Measurements from ENCODE around the gene RFC4.

The RFC4 gene

DNA sequence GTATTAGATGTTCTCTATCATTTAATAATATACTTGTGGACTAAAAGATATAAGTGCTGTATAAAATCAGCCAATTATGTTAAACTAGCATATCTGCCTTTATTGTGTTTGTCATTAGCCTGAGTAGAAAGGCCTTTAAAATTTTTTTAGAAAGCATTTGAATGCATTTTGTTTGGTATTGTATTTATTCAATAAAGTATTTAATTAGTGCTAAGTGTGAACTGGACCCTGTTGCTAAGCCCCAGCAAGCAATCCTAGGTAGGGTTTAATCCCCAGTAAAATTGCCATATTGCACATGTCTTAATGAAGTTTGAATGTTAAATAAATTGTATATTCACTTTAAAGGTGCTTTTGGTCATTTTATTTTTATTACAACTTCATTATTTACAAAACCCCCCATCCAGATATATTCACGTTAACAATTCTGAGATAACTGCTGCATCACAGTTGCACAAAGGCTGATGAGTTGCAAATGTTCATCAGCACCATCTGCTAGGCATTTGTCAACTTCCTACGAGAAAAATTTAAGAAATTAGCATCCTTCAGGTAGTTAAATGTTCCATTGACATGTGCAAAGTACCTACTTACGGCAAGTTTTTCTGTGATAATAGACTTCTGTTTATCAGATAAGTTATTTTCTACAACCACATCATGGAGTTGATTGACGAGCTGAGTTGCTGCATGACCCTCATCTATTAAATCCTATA lies 16.6 kb downstream of the RFC4 start:
- DNase-seq (ENCODE audit: low read depth, low spot score), result peak; percentile 35
- H3K4me3 ChIP-seq (ENCODE audit: low read length), result no peak overlapping the region

DNA sequence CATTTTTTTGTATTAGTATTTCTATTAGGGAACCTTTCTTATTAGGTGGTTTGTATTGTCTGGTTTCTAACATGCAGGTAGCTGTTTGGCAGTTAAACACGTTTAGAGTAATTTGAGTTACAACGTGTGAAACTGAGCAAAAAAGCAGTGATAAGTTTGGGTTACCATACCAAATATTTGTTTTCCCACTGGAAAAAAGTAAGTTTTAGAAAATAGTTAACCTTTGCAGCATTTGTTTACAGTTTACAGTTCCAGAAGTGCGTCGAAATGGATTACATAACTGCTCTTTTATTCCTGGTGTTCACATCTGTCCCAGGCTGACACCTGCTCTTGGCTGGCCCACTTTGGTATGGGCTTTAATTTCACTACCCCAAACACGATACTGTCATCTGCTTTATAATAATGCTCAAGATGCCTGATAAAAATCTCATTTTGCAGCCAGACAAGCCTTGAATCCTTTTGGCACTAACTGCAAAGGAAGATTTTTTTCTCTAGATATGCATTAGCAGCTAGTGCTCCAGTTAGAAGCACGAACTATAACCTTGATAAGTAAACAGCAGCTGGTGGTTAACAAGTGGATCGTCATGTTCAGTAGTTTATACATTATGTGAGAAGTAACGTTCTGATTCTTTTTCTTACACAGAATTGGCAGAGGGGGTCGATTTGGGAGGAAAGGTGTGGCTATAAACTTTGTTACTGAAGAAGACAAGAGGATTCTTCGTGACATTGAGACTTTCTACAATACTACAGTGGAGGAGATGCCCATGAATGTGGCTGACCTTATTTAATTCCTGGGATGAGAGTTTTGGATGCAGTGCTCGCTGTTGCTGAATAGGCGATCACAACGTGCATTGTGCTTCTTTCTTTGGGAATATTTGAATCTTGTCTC lies 17.6 kb downstream of the RFC4 start:
- DNase-seq (ENCODE audit: low read depth, low spot score), result no peak
- no peak overlapping the region for H3K4me3 ChIP-seq (ENCODE audit: low read length)

DNA sequence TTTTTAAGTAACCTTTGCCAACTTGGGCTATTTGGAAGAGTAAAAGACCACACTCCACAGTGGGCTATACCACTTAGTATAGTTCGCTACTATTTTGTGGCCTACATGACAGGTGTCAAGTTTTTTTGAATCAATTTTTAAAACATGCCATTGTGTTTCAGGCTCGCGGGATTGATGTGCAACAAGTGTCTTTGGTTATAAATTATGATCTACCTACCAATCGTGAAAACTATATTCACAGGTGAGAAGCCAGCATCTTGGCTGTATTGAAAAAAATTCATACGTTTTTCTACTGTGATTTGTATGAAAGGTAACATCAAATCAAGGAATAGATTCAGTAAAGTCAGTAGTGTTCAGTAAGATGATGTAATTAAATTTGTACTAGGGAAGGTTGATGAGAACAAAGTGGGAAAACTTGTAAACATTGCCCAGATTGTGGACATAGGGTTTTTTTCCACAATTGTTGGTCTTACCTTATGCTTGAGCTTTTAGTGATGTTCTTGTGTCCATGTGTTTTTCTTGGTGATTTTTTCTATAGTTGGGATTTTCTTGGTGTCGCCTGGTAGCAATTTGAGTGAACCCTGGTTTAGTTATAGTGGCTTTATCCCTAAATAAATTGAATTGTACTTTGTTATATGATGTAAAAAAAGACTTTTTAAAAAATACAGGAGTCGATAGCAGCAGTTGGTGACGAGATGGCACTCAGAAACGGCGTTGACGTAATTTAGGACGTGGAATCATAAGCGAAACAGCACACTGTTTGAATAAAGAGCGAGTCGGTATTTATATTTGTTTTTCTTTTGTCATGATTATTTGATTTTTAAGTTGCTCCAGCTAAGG lies 18.4 kb downstream of the RFC4 start:
- no peak for DNase-seq (ENCODE audit: low read depth, low spot score)
- no peak overlapping the region for H3K4me3 ChIP-seq (ENCODE audit: low read length)

DNA sequence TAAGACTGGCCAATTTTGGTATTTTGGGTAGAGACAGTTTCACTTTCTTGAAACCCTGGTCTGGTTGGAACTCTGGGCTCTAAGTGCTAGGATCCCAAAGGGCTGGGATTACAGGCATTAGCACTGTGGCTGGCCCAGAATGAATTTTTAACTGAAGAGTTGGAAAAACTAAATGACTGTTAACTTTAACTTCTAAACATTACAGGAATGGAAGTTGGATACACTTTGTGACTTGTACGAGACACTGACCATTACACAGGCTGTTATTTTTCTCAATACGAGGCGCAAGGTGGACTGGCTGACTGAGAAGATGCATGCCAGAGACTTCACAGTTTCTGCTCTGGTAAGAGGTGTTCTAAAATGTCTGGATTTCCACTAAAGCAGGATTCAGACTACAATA lies 19.4 kb downstream of the RFC4 start:
- DNase-seq (ENCODE audit: low read depth, low spot score), result no peak
- H3K4me3 ChIP-seq (ENCODE audit: low read length), result no peak overlapping the region

DNA sequence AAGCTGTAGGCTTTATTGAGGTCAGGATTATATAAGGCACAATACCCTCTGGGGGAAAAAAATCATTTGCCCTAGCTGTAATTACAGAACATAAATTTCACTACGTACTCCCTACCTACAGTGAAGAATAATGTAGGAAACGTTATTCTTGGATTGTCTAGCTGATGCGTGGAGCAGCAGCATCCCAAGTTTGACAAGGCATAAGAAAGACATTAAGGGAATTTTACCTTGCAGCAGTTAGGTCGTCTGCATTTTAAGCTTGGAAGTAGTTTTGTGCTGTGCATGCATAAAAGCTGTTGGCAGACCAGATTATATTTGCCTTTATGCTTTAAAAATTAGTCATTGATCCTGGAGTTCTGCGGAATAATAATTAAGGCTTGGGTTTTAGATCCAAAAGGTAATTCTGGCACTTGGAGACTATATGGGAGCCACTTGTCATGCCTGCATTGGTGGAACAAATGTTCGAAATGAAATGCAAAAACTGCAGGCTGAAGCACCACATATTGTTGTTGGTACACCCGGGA lies 20.7 kb downstream of the RFC4 start:
- DNase-seq (ENCODE audit: low read depth, low spot score), result no peak
- no peak overlapping the region; the same call in 1 of the 2 replicates for H3K4me3 ChIP-seq (ENCODE audit: low read length)

DNA sequence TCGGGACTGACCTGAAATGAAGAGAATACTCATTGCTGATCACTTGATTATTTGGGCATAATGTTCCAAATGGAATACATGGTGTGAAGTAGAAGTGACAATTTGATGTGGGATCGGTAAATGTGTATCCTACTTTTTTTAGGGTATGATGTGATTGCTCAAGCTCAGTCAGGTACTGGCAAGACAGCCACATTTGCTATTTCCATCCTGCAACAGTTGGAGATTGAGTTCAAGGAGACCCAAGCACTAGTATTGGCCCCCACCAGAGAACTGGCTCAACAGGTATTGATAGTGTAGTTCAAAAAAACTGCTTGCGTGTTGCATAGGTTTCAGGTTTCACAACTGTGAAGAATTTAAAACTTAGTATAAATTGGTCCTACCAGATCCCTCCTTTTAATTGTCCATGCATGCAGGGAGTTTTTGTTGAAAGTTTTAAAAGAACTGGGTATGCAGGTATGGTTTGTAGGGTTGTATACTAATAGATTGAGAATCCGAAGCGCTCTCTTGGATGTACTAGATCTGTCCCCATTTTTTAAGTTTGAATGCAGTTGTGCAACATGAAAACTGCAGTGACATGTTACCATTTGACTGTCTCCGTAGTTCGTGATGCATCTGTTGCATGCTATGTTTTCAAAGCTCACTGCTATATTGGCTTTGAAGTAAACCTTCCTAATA lies 21.3 kb downstream of the RFC4 start:
- no peak for DNase-seq (ENCODE audit: low read depth, low spot score)
- H3K4me3 ChIP-seq (ENCODE audit: low read length), result peak overlapping the region; percentile 85

DNA sequence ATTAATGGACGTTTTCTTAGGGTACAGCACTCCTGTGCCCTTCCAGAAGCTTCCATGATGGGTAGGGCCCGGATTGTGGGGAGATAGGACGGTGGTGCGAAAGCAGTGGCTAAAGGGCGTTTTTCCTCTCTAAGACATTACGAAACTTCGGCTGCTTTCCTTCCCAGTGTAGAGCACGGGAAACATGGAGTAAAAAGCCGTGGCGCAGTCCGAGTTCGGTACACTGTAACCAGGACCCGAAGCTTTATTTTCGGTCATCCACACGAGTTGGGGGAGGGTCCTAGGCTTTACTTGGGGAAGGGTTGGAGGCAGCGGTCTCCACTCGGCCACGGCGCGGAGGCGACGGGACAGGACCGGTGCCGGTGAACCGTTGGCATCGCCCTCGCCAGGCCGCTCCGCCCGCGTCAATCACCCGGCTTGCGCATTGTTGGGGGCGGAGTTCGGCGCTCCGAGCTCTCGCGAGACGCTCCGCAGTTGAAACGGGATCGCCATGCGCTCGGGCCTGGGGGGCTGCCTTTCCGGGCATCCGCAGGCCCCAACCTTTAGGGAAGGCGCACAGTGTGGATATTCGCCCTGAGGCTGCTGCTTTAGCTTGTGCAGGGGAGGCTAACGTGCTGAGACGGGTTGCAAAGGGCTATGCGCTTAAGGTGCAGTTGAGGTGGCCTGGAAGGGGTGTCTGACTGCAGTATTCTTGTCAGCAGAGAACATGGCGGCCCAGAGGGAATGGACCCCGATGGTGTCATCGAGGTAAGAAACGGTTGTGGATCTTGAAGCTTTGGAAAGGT lies 22.4 kb downstream of the RFC4 start:
- DNase-seq (ENCODE audit: low read depth, low spot score), result peak; percentile 54
- peak overlapping the region; percentile 85 for H3K4me3 ChIP-seq (ENCODE audit: low read length)

DNA sequence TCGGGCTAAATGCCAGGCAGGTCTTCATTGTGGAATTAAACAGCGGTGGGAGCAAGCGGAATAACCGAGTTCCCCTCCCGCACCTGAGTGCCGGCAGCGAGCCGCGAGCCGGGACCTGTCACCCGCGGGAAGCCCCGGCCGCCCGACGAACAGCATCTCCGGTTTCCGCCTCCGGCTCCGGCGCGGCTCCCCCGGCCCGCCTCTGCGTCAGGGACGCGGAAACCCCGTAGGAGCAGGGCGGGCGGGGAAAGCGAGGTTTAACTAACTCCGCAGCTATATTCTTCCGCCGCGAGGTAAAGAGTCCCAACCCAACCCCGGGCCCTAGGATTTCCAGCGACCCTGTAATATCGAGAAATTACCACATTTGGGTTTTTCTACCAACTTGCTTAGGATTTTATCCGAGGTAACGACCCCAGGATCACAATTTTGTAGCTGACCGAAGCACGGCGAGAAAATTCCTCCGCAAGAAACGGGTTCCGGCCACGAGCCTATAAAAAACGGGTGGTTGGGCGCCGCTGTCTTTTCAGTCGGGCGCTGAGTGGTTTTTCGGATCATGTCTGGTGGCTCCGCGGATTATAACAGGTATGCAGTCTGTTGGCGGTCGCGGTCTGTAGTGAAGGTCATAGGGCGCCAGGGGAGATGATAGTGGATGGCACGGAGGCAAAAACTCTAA lies 23.1 kb downstream of the RFC4 start, which contains the start of gene EIF4A2:
TSS of gene EIF4A2 (plus strand) at position 520 of the 673 bp plus-strand sequence. CDS start at position 554, 34 bp downstream.
- H3K4me3 ChIP-seq (ENCODE audit: low read length), result peak within 1 kb of the TSS; percentile 85
- peak; percentile 88 for DNase-seq (ENCODE audit: low read depth, low spot score)

DNA sequence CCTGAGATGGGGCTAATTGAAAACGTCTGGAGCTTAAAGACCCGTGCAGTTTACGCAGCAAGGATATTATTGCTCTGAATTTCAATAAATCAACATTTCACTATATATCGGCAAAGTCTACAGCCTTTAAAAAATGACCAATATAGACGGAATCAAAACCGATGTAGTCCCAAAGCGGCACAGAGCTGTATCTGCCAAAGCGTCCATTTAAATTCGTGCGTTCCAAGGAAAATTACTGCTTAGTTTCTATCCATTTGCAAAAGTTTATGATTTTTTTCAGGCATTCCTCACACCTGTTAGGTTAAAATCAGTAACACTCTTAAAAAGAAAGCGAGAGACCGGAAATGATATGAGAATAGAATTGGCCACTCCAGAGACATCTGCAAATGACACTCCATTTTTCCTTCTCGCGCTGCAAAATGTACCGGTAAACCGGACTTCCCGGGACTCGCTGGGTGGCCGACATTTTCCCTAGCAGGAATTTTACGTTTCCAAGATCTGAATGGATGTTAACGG lies 23.7 kb downstream of the RFC4 start:
- DNase-seq (ENCODE audit: low read depth, low spot score), result no peak
- H3K4me3 ChIP-seq (ENCODE audit: low read length), result peak overlapping the region; percentile 85

DNA sequence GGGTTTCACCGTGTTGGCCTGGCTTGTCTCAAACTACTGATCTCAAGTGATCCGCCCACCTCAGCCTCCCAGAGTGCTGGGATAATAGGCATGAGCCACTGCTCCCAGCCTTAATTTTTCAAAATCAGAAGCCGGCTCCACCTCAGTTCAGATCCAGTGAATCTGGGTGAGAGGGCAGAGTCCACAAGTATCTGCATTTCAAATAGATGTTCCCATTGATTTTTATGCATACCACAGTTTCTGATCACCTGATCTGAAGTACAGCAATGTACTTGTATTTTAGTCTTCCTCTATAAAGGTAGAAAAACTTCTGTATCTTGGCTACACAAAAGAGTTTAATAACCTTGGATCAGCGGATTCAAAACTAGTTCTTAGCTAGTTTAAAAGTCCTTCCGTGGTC lies 27.1 kb downstream of the RFC4 start:
- no peak for DNase-seq (ENCODE audit: low read depth, low spot score)
- H3K4me3 ChIP-seq (ENCODE audit: low read length), result no peak overlapping the region

DNA sequence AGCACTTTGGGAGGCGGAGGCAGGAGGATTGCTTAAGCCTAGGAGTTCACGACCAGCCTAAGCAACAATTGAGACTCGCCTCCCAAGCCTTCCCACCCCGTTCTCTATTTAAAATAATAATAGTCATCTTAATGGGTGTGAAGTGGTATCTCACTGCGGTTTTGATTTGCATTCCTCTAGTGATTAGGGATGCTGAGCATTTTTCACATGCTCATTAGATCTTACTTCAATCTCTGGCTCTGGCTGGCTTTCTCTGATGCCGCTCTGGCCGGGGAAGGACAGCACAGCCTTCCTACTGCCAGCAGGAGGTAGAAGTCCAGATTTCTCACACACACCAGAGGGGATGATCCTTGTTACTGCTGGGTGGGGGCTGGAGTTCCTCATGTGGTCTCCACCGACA lies 30.3 kb downstream of the RFC4 start:
- DNase-seq (ENCODE audit: low read depth, low spot score), result no peak
- no peak overlapping the region for H3K4me3 ChIP-seq (ENCODE audit: low read length)

DNA sequence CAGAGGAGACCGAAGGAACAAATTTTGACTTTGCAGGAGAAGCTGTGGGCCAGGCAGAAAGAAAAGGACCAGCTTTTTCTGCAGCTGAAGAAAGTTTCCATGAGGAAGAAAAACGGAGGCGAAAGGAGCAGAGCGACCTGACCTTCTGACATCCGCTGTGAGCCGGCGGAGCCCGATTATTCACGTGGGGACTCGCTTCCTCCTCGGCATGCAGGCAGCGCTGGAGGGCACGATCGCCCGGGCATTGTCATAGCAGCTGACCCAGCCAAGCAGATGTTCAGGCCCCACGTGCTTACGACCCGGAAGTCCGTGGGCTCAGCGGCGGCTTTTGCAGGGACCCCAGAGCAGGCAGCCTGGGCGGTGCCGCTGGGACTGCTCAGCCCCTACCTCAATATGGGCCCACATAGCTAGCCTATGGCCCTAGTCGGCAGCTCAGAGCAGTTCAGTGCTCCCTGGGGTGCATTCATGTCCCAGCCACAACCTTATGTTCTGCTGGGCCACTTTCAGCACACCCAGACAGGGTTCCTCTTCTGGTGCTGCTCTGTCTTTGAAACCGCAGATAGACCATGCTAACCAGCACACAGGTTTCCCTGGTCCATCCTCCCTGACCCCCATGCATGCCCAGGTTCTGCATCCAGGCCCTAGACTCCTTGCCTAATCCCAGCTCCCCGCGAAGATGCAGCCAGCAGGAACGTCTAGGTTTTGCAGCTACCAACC lies 33.4 kb downstream of the RFC4 start:
- H3K4me3 ChIP-seq (ENCODE audit: low read length), result no peak overlapping the region; the same call in 1 of the 2 replicates
- DNase-seq (ENCODE audit: low read depth, low spot score), result no peak

DNA sequence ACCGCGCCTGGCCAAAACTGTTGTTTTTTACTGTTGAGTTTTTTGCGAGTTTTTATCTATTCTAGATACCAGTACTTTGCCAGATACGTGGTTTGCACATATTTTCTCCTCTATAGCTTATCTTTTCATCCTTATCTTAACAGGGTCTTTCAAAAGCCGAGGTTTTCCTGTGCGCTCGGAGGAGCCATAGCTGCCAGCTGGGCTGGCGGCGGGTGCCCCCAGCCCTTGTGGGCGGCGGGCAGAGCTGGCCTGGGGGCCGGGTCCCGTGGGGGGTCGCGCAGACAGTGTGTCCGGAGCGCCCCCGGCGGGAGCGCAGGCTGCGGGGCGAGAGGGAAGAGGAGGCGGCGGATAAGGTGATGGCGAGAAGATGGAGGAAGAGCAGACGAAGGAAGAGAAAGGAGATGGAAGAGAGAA lies 34.0 kb downstream of the RFC4 start:
- peak; percentile 57 for DNase-seq (ENCODE audit: low read depth, low spot score)
- H3K4me3 ChIP-seq (ENCODE audit: low read length), result peak overlapping the region; percentile 13

DNA sequence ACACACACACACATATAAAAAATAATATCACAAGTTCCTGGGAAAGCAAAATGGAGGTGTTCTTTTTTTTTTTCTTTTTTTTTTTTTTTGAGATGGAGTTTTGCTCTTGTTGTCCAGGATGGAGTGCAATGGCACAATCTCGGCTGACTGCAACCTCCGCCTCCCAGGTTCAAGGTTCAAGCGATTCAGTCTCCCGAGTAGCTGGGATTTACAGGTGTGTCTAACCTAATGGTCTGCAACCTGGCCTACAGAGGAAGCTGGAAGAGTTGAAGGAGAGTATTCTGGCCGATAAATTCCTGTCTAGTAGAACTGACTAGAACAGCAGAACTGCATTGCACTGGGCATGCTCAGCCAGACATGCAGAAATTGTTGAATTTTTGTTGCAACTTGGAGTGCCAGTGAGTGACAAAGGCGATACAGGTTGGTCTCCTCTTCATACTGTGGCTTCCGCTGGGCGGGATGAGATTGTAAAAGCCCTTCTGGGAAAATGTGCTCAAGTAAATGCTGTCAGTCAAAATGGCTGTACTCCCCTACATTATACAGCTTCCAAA lies 45.3 kb downstream of the RFC4 start:
- H3K4me3 ChIP-seq (ENCODE audit: low read length), result no peak overlapping the region
- no peak for DNase-seq (ENCODE audit: low read depth, low spot score)

DNA sequence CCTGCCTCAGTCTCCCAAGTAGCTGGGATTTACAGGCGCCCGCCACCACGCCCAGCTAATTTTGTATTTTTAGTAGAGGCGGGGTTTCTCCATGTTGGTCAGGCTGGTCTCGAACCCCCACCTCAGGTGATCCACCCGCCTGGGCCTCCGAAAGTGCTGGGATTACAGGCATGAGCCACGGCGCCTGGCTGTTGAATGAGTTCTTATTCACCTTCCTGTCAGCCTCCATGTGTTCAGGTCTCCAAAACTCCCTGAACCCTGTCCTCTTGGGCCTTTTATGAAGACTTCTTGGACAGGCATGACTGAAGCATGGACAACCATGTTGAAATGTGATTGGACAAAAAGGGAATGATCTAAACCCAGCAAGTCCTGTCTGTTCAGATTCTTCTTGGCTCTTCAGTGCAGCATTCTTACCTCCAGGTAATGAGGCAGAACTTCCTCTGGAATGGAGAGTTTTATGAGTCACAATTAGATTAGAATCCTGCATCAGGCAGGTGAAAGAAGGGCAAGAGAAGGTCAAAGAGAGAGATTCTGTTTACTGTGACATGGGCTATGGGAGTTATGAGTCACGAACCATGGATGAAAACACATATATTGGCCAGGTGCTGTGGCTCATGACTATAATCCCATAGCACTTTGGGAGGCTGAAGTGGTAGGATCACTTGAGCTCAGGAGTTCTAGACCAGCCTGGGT lies 46.0 kb downstream of the RFC4 start:
- no peak for DNase-seq (ENCODE audit: low read depth, low spot score)

More for the DNA sequence above, 46.0 kb downstream of the RFC4 start:
- H3K4me3 ChIP-seq (ENCODE audit: low read length), result no peak overlapping the region
